Glomerular visceral epithelial cell (primary cell): Measurements from ENCODE around the gene STRIP1.
A peak's percentile ranks its signal among the peaks of the same experiment; 100 is the strongest.
"Not testable (repeated sequence)": the region's sequence is repeated elsewhere in the genome, so short reads cannot be mapped to it uniquely, and the experiment has no call there.

Experiments used
- DNase-seq: peaks from one replicate; pipeline ENCODE4 v3.0.0-alpha.2; 2016; ENCODE audit errors: extremely low spot score

Gene STRIP1

DNA sequence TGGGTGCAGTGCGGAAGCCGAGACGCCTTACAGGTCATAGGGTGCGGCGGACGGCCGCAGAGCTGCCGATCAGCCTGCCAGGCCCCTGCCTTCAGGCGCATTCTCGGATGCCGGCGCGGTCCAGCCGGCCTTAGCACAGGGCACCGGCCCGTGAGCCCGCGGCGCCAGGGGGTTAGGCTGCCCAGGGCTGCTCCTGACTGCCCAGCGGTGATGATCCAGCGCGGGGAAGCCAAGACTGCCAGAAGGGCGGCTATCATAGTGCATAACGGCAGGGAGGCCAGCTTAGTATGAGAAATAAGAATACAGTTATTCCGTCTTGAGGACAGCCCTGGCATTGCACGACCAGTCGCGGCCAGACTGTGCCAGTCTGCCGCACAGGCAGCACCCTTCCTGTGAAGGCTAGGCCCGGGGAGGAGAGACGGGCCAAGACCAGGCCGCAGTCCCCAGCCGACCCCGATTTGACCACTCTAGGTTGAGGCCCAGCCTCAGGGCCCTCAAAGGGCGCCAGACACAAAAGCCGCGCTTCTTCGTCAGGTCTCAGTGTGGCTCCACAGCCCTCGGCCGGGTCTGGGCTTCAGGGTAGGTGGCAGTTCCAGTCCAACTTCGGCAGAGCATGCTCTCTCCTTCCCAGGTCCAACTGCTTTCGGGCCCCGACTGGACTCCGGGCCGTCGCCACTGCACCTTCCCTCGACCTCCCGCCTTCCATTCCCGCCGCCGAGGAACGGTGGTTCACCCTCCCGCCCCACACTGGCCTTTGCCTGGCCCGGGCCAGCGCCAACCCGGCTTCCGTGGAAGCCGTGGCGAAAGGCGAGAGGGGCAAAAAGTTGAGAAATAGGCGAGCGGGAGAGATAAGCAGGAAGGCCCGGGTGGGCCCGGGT, 35.2 kb downstream of the STRIP1 start:
- DNase-seq = no peak

DNA sequence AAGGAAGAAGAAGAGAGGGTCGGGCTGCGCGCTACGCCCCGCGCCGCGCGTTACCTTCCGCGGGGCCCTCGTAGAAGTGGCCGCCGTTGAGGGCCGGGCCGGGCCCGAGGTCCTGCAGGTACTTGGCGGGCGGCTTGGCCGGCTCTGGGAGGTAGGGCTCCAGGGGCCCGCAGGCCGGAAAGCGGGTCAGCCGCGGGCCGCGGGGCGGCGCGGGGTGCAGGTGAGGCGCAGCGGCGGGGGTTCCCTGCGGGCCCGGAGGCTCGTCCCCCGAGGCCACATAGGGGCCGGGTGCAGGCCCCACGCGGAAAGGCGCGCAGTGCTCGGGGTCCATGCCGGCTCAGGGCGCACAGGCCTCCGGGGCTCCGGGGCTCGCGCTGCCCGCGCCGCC, 35.9 kb downstream of the STRIP1 start:
- DNase-seq = no peak

DNA sequence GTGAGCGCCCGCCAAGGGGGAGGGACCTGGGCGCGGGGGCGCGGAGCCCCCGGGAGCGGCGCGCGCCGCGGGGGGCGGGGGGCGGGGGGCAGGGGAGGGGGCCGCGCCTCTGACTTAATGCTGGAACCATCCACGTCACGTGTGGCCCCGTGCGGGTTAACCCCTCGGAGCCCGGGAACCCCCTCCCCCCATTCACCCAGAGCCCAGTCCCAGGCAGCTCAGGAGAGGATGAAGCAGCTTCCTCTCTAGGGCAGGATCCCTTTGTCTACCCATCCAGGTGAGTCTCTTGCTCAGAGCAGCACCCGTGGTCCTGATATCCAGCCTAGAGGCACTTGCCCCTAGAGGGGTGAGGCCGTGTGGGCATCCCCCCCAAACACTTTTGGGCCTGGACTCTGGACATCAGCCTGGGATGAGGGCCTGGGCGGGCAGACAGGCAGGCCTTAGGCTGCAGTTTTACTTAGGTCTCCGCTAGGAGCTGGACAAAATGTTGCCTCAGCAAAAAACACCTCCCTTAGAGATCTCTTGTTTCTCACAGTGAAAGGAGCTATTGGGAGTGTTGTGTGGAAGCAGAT, 36.3 kb downstream of the STRIP1 start, which contains the start of gene ALX3:
ALX3 (minus strand) TSS at position 2 of the 572 bp plus-strand sequence. CDS start 60 bp downstream, outside the sequence.
- DNase-seq = no peak

DNA sequence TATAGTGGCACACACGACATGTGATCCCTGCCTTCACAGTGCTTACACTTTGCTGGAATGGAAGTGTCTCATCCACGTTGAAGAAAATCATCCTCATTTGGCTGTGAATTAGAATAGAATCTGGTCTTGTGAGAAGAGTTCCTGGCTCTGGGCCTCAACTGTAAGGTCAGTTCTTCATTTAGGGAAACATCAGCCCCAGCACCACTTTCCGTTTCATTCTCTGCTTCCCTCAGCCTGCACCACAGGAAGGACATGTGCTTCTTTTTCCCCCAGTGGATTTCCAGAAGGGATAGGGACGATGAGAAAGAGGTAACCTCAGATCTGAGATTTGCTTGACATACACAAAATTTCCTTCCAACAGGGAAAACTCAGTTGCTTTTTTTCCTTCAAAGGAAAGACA, 39.7 kb downstream of the STRIP1 start:
- DNase-seq = no peak

DNA sequence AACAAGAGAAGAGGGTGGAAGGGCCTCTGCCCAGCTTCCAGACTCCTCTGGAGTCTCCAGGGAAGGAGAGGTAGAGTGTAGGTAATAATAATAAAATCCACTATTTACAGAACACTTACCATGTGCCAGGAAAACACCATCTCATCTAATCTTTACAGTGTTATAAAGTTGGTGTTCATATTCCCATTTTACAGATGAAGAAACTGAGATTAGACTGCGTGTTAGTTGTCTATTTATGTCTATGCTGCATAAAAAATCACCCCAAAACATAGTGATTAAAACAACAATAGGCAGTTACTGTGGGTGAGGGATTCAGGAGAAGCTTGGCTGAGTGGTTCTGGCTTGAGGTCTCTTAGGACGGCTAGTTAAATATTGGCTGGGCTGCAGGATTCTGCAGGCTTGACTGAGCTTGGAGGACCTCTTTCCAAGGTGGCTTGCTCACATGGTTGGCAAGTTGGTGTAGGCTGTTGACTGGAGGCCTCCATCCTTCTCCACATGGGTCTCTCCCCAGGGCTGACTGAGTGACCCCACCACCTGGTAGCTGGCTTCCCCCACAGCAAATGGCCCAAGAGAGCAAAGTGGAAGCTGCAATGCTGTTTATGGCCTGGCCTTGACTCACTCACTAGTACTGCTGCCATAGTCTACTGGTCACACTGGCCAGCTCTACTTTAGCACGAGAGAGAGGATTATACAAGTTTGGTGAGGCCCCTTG, 42.5 kb downstream of the STRIP1 start:
- no peak for DNase-seq

DNA sequence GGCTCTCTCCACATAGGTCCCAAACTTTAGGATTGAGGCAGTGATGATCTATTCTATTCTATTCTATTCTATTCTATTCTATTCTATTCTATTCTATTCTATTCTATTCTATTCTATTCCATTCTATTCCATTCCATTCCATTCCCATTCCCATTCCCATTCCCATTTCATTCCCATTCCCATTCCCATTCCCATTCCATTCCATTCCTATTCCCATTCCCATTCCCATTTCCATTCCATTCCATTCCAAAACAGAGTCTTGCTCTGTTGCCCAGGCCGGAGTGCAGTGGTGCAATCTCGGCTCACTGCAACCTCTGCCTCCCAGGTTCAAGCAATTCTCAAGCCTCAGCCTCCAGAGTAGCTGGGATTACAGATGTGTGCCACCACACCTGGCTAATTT, 45.6 kb downstream of the STRIP1 start:
- DNase-seq = not testable (repeated sequence)

DNA sequence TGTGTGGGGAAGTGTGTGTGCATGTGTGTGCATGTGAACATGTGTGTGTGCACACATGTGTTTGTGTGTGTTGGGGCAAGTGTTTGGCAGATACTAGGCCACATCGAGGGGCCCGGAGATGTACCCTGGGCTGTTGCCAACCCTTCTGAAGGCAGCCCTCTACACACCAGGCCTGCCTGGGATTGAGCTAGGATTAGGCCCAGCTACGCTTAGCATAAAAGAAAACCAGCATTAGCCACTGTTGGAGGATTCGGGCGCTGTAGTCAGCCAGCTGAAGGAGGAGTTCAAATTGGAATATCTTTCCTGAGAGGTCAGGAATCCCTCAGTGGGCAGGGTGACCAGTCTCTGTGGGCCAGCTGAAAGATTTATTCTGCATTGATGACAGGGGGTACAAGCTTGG, 46.6 kb downstream of the STRIP1 start:
- DNase-seq = no peak

DNA sequence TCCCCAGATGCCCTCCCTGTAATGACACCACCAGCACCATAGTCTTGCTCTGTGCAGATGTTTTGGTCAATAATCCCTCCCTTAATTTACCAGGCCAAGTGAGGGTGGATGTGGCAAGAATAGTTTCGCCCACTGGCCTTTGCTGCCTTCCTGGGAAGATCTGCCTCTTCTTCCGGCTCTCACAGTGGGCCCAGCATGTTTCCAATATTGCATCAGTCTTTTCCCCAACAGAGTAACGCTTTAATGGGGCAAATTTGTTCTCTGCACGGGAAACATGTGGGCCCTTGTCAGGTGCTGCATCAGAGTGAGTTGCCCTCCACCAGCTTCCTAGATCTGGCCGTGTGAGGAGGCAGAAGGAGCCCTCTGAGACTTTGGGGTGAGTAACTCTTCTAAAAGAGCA, 48.1 kb downstream of the STRIP1 start:
- no peak for DNase-seq

DNA sequence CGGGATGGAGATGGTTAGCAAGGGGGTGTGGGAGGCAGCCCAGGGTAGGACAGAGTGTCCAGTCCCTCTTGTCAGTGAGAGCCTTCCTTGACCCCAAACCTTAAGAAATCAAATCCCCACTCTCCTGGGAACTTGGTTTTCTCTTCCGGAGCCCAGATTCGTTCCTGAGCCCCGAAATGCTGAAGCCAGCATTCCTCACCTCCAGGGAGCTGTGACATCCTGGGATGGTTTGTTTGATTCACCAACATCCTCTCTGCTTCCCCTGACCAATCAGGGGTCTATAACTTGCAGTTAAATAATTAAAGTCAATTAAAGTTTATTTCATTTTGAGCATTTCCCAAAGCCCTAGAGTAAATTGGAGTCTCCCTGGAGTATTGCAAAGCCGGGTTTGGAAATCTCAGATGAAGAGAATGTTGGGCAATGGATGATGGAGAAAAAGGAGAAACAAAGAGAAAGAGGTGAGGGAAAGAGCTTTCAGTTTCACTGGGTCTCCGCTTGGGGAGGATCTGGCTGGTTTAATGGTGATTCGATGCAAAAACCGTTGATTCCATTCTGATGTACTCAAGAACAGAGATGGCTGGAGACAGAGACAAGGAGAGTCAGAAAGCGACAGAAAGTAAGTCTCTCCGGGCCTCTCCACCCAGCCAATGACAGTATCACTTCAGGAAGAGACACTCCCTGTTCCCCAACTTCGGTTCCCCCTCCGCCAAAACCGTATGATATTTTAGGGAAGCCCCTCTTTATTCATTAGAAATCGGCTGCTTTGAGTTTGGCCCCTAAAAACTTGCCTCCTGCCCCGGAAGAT, 48.8 kb downstream of the STRIP1 start:
- DNase-seq = no peak

DNA sequence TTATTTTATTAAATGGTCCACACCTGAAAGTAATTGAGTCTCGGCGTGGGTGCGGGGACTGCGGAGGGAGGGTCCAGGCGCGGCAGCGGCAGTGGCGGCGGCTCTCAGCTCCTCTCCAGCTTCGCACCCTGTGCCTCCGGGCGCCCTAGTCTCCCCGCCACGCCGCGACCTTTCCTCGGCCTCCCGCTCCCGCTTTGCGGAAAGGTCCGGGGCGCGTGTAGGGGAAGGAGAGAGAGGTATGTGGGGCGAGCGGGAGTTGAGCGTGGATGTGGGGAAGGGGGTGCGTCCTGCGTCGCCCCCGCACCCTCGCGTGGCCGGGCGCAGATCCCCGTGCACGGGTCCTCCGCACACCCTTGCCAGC, 49.4 kb downstream of the STRIP1 start:
- no peak for DNase-seq

DNA sequence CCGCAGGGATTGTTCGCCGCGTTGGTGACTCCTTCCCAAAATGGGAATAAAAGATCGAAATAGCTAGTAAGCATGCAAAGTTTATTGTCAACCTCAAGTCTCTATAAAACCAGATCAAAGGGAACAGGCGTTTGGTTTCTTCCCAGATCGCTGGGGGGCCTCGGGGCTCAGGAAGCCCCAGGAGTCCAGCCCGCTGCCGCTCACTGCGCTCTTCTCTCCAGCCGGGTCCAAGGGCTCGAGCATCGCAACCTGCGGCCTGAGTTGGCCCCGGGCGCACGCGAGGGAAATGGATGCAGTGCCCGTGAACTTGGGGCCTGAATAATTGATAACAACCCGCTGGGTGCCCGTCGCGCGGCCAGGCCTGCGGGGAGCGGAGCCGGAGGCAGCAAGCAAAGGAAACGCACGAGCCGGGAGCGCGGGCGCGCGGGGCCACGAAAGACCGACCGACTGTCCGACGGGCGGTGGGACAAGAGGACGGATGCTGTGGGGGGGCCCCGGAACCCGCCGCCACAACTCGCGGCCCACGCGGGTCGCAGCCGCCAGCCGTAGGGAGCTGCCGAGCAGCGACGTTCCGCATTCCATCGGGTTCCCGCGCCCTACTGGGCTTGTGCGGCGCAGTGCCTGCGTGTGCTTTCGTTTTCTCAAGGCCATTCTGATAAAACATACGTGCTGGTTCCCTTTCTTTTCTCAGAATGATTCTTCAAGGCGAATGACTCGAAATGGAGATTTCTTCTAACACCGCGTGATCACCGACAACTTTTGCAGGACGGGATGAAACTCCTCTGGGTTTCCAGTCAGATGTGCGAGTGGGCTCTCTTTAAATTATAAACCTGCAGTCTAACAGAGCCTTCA, 50.0 kb downstream of the STRIP1 start:
- no peak for DNase-seq

DNA sequence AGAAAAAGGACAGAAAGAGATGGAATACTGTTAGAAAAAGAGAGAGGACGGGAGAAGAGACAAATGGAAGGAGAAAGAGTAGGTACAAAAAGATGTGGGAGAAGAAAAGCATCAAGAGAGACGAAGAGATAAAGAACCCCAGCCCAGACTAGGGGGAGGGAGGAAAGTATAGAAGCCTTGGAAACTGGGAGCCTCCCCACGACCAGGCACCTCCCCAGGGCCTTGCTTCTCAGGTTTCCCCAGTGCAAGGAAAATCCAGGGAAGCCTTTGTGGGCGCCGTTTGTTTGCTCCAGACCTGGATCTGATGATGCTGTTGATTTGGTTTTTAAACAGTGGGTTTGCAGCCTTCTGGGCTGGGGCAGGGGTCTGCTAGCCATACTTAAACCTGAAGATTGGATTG, 51.2 kb downstream of the STRIP1 start:
- DNase-seq = no peak

DNA sequence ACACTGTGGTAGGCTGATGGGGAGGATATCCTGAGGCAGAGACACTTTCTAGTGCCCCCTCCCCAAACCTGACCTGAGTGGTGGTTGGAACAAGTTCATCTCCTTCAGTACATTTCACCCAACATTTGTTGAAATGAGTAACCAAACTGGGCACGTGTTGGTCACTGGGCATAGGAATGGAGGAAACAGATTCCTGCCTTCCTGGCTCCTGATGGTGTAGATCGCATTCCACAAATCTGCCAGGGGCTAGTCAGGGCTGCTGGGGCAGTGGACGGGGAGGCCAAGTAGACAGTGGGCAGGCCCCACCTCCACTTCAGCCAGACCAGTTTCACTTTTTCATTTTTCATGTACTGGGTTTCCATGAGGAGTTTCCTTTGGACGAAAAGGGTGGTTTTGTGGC, 52.5 kb downstream of the STRIP1 start:
- DNase-seq = no peak

DNA sequence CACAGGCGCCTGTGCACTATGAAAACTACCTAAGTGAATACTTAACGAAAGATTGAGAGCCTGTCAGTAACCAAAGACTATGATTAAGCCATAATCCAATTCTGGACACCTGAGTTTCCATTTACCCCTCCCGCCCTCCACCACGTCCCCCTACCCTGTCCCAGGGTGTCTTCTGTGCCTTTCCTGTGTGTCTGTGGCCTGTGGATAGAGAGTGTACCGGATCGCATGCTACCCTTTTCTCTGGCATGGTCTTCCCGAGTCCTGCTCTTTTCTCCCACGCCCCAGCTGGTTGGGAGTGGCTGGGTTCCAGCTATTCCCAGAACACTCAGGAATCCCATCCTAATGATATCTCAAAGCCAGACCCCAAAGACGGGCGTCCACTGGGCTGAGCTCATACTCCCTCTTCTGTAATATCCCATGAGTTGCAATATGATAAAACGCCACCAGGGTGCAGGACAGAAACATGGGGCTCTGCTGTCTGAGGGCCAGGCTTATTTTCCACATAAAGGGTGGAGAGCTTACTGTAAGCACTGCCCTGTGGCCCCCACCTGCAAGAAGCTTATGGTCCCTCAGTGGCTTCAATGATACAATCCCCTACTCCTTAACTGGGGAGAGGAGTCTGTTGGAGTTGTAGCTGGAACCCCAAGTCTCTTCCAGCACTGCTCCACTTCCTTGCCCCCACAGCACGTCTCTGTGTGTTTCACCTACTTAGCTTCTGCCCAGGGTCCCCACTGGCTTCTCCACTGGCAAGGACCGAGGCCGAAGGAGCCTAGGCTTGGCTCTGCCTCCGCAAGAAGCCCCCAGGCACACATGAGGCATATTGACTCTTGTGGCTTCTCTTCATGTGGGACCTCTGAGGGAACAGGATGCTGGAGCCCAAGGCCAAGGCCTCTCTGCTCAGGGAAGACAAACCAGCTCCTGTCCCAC, 53.7 kb downstream of the STRIP1 start:
- peak; percentile 51 for DNase-seq

DNA sequence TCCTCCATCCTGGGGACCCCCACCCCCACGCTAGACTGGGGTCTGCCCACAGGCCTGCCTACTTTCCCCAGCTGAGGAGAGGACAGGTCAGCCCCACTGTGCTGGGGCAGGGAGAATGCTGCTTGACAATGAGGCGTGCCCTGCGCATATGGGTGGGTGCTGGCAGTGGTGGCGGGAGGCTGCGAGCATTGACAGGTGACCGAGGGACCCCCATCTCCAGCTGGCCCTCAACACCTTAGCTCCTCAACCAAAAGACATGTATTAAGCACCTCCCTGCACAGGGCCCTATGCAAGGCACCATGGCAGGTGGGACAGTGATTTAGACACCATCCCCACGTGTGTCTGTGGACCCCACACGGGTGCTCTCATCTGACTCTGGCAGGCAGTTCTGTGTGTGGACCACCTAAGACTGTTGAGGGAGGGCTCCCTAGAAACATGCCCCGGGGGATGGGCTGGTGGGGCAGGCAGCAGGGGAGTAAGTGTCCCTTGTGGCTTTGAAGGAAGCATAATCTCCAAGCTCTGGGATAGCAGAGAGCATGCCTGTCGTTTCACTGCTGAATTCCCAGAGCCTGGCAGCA, 54.4 kb downstream of the STRIP1 start:
- no peak for DNase-seq

DNA sequence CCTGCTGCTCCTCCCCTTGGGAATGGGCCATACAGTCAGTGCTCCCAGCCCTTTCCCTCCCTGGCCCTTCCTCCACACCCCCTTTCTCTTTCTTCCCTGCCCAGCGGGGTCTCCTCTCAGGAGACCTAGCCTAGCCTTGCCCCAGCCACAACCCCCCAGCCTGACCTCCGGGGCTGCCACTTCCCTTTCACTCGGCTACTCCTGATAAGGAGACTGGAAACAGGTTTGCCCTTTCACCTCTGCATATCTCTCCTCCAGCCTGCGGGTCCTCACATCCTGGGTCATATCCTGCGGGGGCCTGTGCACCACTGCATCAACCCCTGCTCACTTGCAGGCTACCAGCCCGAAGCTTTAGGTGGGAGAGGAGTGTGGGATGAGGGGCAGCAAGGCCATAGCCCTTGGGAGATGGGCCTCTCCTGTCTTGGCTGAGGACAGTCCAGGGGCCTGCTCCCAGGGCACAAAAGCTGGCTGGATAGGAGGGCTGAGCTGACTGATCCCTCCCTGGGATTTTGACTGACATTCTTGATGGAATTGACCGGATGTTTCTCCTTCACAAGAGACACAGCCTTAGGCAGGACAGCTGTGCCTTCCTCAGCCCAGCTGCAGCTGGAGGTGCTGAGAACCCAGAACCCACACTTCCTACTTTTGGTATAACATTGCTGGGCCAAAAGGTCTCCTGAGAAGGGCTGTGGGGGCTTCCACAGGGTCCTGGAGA, 55.3 kb downstream of the STRIP1 start:
- DNase-seq = no peak

DNA sequence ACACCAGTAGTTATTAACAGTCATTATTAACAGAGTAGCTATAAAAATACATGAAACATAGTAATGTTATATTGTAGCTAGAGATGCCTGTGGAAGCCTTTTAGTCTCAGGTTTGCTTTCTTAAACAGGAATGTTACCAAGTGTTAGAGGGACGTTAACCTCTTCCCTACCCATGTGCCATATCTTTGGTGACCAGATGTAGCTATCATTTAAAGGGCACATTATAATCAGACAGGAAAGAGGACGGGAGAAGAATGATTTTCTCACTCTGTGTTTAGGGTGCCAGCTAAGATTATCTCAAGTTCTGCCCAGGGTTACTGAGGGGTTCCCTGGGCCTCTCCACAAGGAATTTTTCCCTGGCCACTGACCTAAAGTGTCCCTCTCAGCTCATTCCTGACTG, 57.0 kb downstream of the STRIP1 start:
- no peak for DNase-seq

DNA sequence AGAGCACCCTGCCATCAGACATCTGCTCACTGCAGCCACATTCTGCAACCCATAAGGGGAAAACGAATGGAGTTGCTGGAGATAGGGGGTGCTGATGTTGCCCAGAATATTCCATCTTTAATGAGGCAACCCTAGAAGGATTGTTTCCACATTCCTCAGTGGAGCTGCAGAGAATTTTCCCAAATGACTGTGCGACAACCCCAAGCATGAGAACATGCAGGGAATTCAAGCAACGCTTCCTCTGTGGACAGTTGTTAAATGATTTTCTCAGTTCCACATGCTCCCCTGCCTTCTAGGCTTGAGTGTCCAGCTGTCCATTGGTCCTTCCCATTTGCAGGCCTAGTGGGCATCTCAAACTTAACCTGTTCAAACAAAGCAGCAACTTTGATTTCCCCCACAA, 57.4 kb downstream of the STRIP1 start:
- no peak for DNase-seq

DNA sequence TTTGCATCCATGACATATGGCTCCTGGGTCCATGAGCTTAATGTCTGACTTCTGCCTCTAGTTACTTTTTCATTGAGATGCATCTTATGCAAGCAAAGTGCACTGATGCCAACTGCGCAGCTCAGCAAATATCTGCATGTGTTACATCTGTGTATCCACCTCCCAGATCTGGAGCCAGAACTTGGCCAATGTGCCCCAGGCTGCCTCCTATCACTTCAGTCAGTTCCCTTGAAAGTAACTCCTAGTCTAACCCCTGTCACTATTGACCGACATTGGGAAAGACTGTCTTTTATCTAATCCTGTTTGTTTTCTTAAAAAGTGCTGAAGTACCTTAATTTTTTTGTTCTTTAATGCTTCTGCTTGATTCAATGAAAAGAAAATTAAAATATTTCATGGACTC, 58.6 kb downstream of the STRIP1 start:
- DNase-seq = no peak
